ENCODE data around the gene ZNF41. TPM values are rescaled to one million over a fixed set of nuclear protein-coding genes. Genes with fewer than 3 reads are reported as not detected.
"Not testable (repeated sequence)": the region's sequence is repeated elsewhere in the genome, so short reads cannot be mapped to it uniquely, and the experiment has no call there.

Gene ZNF41
- total and polyA plus RNA-seq, 7 donors = 3.0 to 8.4 (median 4.3) TPM

DNA sequence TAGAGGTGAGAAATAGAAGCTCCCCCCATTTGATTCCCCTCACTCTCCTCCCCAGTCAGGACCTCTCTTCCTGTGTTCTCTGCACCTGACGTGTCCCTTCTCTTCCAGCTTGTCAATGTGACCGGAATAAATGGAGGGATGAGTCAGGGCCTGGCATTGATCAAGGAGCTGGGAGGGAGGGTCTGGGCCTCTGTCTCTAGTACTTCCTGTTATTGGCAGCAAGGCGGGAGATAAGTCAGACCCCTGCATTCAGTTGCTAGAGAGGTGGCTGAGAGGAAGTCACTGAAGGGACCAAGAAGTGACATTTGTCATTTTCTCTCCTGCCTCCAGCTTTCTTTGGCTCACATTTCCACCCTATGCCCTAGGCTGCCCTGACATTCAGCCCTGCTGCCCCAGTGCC, 35.1 kb upstream of the ZNF41 start:
- Histone ChIP-seq H3K27me3 (no peaks in the 10 kb centered on the region), H3K27ac (no peak overlapping the region), H3K4me3 (no peak overlapping the region), H3K9me3 (no peaks in the 10 kb centered on the region), H3K36me3 (no peaks in the 10 kb centered on the region), H3K4me1 (no peaks in the 10 kb centered on the region)
- intact Hi-C loops (cut with DNase I) = no loop called here
- TF ChIP-seq POLR2A (IDR thresholded peaks at IDR 0.05) (no peak), POLR2AphosphoS5 (IDR thresholded peaks at IDR 0.05) (no peak), EP300 (IDR thresholded peaks at IDR 0.05) (no peak)
- TF ChIP-seq, protein P1, sequence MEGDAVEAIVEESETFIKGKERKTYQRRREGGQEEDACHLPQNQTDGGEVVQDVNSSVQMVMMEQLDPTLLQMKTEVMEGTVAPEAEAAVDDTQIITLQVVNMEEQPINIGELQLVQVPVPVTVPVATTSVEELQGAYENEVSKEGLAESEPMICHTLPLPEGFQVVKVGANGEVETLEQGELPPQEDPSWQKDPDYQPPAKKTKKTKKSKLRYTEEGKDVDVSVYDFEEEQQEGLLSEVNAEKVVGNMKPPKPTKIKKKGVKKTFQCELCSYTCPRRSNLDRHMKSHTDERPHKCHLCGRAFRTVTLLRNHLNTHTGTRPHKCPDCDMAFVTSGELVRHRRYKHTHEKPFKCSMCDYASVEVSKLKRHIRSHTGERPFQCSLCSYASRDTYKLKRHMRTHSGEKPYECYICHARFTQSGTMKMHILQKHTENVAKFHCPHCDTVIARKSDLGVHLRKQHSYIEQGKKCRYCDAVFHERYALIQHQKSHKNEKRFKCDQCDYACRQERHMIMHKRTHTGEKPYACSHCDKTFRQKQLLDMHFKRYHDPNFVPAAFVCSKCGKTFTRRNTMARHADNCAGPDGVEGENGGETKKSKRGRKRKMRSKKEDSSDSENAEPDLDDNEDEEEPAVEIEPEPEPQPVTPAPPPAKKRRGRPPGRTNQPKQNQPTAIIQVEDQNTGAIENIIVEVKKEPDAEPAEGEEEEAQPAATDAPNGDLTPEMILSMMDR (IDR thresholded peaks at IDR 0.05) = no peak
- 84 to 89% methylated on average over 3 of the region's 3 CpGs for WGBS, 2 donors
- no peak for DNase-seq

DNA sequence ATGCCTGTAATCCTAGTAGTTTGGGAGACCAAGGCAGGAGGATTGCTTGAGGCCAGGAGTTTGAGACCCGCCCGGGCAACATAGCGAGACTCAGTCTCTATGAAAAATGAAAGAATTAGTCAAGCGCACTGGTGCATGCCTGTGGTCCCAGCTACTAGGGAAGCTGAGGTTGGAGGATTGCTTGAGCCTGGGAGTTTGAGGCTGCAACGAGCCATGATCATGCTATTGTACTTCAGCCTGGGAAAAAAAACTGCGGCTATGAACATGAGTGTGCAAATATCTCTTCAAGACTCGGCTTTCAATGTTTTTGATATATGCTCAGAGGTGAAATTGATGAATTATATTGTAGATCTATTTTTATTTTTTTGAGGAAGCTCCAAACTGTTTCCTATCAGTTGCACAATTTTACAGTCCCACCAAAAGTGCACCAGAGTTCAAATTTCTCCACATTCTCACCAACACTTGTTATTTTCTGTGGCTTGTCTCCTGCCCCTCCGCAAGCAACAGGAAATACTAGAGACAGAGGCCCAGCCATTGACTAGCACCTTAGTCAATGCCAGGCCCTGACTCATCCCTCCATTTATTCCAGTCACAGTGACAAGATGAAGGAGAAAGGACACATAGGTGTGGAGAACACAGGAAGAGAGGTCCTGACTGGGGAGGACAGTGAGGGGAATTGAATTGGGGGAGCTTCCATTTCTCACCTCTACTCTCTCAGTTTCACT, 33.1 kb upstream of the ZNF41 start:
- Histone ChIP-seq H3K4me1 (no peaks in the 10 kb centered on the region), H3K9me3 (no peaks in the 10 kb centered on the region), H3K36me3 (no peaks in the 10 kb centered on the region), H3K27ac (no peak overlapping the region), H3K27me3 (no peaks in the 10 kb centered on the region), H3K4me3 (no peak overlapping the region)
- intact Hi-C loops (cut with DNase I) = no loop called here
- TF ChIP-seq, protein P1 (IDR thresholded peaks at IDR 0.05) = no peak
- TF ChIP-seq EP300 (IDR thresholded peaks at IDR 0.05) (no peak), POLR2A (IDR thresholded peaks at IDR 0.05) (no peak), POLR2AphosphoS5 (IDR thresholded peaks at IDR 0.05) (no peak)
- DNase-seq = no peak
- WGBS, 2 donors = 88 to 93% methylated on average over 8 of the region's 8 CpGs

DNA sequence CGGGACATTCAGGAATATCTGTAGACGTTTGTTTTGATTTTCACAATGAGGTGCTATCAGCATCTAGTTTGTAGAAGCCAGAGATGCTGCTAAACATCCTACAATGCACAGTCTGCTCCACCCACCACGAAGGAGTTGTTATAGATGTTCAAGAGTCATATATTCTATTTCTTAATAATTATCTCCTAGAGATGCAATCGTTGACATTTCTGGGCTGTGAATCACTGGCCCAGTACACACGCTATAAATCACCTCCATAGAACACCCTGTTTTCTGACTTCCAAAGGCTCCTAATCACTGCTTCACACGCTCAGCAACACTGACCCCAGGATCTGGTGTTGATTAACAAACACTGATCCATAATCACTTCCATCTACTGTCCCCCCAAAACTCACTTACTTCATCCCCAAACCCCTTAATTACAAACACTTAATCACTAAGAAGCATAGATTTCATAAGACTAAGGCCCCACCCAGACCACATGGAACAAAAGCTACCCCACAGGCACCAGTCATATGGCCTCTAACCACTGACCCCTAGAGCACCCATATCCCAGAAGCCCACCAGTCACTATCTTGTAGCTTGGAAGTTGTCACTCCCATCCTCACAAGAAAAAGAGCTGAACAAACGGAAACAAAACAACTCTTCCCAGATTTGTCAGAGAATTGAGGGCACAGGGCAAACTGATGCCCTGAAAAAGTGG, 31.7 kb upstream of the ZNF41 start:
- no peak overlapping the region for H3K4me3 ChIP-seq
- no peaks in the 10 kb centered on the region for H3K27me3 ChIP-seq
- no peaks in the 10 kb centered on the region for H3K4me1 ChIP-seq
- WGBS, 2 donors = 62 to 81% methylated on average over 7 of the region's 7 CpGs
- TF ChIP-seq POLR2AphosphoS5 (IDR thresholded peaks at IDR 0.05) (no peak), EP300 (IDR thresholded peaks at IDR 0.05) (no peak), POLR2A (IDR thresholded peaks at IDR 0.05) (no peak)
- TF ChIP-seq, protein P1 (IDR thresholded peaks at IDR 0.05) = no peak
- H3K36me3 ChIP-seq = no peaks in the 10 kb centered on the region
- intact Hi-C loops (cut with DNase I) = no loop called here
- DNase-seq = no peak
- no peak overlapping the region for H3K27ac ChIP-seq
- H3K9me3 ChIP-seq = no peaks in the 10 kb centered on the region

DNA sequence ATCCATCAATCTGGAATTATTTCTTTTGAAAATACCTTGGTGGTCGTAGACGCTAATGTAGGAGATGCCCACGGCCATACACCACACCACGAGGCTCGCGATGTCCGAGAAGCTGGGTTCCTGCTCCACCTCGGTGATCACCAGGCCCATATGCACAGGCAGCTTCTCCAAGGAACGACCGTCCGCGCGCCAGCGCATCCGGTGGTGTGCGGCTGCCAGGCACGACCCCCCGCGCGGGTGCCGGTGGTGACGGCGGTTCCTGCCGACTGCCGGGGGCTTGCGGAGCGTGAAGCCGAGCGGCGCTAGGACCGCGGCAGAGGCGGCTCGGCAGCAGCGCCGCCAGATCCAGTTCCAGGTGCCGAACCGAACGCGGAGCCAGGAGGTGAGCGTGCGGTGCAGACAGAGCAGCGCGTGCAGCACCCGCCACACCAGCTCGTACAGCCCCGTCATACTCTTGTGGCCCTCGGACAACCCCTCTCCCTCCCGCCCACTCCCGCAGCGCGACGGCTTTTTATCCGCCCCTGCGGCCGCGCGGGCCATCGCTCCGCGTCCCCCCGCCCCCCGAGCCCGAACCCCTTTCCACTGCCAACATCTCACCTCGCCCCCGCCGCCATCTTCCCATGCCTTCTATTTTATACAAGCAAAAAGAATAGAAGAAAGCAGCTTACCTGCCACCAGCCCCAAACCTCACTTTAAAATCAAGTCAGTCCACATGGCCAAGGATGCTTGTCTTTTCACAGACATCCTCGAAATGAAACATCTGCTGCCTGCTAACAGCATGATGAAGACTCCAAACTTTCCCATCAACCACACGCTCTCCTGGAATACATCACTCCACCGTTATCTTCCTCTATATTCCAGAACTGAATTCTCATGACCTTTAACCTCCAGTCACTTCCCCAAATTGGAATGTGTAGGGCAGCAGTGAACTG, 30.3 kb upstream of the ZNF41 start:
- DNase-seq; intact Hi-C loops (cut with DNase I); H3K27me3 ChIP-seq; H3K9me3 ChIP-seq; H3K36me3 ChIP-seq; H3K4me1 ChIP-seq; H3K27ac ChIP-seq: not testable (repeated sequence)
- 3 to 4% methylated on average over 46 to 47 of the region's 70 CpGs for WGBS, 2 donors
- peak overlapping the region in 3 of 4 donors; percentile 33 to 40 (median 35) for H3K4me3 ChIP-seq

DNA sequence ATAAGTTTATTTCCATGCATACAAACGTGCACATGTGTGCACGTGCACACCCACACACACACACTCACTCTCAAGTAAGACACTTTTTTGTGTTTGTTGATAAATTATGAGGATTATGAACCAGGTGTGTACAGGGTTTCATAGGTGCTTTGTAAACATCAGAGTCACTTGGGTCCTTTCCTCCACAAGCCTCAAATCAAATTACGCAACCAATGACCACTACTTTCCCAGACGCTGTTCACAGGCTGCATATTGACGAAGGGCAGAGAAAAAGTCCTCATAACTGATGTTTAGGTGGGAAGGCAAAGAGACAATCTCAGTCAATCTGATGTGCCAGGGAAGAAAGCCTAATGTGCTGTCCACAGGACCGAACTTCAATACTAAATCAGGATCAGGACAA, 29.4 kb upstream of the ZNF41 start:
- H3K9me3 ChIP-seq; H3K27me3 ChIP-seq; H3K4me1 ChIP-seq; H3K4me3 ChIP-seq; intact Hi-C loops (cut with DNase I); DNase-seq; H3K36me3 ChIP-seq; H3K27ac ChIP-seq: not testable (repeated sequence)
- WGBS, 2 donors = 66 to 88% methylated on average over 4 of the region's 6 CpGs
